Epithelial cell of proximal tubule (primary cell): ENCODE data around the gene CTH. TPM values are rescaled to one million over a fixed set of nuclear protein-coding genes. Genes with fewer than 3 reads are reported as not detected.
A peak's percentile ranks its signal among the peaks of the same experiment; 100 is the strongest.
"Not testable (repeated sequence)": the region's sequence is repeated elsewhere in the genome, so short reads cannot be mapped to it uniquely, and the experiment has no call there.

ENCODE experiments used
- DNase-seq: peaks from one replicate; pipeline ENCODE4 v3.0.0-alpha.2; 2011; ENCODE audit warnings: low read depth
- H3K4me3 ChIP-seq: 2 replicates; pipeline ENCODE4 v1.5.1; 2011; ENCODE audit warnings: low read depth, mild to moderate bottlenecking, low read length
- total RNA-seq: library from RNA; depleted of rRNA; stranded (reverse); fragments of >200 nt; gene quantifications from 2 replicates; pipeline ENCODE4 v1.2.3, GENCODE V29; 2015
- TF ChIP-seq, protein P1 (sequence below): conservative IDR thresholded peaks from 2 replicates; pipeline ENCODE4 v1.5.1; 2012; ENCODE audit warnings: low read depth, mild to moderate bottlenecking, low read length

The CTH gene
- total RNA-seq, result 2.8 and 3.7 TPM in 2 replicates

DNA sequence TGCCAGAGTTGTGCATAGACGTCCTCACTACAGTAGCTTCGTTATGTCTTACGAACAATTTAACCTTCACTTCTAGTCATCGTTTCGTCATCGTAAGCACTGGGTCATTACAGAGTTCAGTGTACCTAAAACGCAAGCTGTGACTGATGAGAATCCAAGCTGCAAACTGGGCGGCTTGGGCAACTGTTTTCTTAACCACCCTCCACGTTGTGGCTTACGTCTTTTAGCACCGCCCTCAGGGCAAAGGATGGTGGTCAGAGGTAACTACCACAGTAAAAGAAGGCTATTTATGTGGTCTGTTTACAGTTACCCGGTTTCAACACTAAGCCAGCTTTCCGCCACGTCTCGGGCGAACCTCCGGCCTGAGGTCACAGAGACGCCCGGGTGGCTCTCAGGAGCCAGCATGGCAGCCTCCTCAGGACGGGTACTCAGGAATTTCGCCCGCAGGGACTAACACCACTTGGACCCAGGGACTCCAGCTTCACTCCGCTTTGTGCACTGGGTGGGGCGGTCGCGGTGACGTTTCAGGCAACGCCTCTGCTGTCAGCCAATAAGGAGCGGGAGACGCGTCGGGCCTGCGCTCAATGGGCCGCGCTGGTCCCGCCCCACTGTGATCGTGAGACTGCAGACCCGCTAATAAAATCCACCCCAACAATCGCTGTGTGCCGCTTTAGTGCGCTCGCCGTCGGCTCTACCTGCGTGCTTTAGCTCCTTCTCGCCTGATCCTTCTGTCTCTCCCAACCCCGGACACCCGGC lies at the start of gene CTH:
CTH (plus strand) TSS at position 665 of the 756 bp plus-strand sequence. CDS start 148 bp downstream, outside the sequence.
- H3K4me3 ChIP-seq, result peak within 1 kb of the TSS; percentile 79
- TF ChIP-seq, protein P1, sequence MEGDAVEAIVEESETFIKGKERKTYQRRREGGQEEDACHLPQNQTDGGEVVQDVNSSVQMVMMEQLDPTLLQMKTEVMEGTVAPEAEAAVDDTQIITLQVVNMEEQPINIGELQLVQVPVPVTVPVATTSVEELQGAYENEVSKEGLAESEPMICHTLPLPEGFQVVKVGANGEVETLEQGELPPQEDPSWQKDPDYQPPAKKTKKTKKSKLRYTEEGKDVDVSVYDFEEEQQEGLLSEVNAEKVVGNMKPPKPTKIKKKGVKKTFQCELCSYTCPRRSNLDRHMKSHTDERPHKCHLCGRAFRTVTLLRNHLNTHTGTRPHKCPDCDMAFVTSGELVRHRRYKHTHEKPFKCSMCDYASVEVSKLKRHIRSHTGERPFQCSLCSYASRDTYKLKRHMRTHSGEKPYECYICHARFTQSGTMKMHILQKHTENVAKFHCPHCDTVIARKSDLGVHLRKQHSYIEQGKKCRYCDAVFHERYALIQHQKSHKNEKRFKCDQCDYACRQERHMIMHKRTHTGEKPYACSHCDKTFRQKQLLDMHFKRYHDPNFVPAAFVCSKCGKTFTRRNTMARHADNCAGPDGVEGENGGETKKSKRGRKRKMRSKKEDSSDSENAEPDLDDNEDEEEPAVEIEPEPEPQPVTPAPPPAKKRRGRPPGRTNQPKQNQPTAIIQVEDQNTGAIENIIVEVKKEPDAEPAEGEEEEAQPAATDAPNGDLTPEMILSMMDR, result no peak
- peak; percentile 89 for DNase-seq

DNA sequence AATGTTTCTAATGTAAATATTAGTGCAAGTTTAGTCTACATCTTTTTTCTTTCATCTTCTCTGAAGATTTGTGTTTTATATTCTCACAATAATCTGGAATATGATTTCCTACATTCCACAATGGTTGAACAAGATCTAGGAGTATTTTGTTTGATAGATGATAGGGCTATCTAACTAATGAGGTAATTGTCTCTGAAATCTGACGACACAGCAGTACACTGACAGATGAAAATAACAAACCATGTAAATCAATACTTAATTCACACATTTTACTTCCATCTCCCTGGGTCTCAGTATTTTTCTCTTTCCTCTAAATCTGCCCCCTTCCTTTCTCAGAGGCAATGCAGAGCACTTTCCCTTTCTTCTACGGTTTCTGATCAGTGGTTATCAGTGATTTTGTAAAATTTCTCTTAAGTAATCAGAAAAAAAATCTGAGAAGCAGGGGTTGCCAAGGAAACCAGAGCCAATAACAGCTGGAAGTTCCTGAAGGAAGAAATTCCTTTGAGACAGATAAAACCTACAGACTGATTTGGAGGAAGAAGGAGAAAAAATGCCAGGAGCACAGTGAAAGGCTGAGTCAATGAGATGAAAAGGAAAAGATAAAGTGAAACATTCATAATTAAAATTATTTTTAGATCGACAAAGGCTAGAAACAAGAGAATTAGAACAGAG lies 49.2 kb upstream of the CTH start:
- TF ChIP-seq, protein P1, result no peak
- DNase-seq, result no peak
- no peak overlapping the region for H3K4me3 ChIP-seq

DNA sequence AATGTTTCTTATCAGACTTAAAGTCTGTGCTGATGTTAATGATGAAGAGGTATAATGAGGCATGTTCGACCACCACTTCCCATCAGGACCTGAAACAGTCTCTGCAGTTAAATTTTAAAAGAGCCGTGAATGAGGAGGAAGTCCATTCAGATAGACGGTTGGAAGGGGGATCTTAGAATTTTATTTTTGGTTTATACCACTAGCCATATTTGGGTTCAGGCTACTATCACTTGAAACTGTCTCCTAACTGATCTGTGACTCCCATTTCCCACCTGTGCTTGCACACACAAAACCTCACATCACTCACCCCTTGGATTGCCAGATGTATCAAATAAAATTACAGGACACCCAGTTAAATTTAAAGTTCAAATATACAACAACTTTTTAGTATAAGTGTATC lies 46.6 kb upstream of the CTH start:
- H3K4me3 ChIP-seq, result no peak overlapping the region
- TF ChIP-seq, protein P1, result no peak
- DNase-seq, result no peak

DNA sequence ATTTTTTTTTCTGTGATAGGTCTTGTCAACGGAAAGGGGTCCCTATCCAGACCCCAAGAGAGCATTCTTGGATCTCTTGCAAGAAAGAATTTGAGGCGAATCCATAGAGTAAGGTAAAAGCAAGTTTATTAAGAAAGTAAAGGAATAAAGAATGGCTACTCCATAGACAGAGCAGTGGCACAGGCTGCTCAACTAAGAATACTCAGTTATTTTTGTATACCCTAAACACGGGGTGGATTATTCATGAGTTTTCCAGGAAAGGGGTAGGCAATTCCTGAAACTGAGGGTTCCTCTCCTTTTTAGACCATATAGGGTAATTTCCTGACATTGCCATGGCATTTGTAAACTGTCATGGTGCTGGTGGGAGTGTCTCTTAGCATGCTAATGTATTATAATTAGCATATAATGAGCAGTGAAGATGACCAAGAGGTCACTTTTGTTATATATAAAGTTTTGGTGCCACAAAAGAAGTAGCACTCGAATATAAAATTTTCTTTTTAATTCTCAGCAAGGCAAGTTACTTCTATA lies 44.6 kb upstream of the CTH start:
- not testable (repeated sequence) for DNase-seq, H3K4me3 ChIP-seq

DNA sequence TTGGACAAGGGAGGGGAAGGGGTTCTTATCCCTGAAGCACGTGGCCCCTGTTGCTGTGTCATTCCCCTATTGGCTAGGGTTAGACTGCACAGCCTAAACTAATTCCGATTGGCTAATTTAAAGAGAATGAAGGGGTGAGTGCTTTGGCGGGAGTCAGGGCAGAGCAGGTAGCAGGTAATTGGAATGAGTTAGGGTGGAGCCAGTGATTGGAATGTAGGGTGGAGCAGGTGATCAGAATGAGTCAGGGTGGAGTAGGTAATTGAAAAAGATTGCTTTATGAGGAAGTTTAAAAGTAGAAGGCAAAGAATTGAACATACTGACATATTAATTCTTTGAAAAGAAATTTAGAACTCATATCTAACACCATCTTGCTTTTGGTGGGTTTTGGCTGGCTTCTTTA lies 44.1 kb upstream of the CTH start:
- DNase-seq, result not testable (repeated sequence)

DNA sequence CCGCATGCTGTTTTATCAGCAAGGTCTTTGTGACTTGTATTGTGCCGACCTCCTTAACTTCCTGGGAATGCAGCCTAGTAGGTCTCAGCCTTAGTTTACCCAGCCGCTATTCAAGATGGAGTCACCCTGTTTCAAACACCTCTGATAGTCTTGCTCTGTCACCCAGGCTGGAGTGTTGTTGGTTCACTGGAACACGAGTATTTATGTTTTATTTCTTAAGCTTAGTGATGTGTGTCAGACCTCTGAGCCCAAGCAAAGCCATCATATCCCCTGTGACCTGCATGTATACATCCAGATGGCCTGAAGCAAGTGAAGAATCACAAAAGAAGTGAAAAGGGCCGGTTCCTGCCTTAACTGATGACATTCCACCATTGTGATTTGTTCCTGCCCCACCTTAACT lies 43.7 kb upstream of the CTH start:
- not testable (repeated sequence) for DNase-seq, H3K4me3 ChIP-seq

More for the DNA sequence above, 44.1 kb upstream of the CTH start:
- H3K4me3 ChIP-seq, result not testable (repeated sequence)

DNA sequence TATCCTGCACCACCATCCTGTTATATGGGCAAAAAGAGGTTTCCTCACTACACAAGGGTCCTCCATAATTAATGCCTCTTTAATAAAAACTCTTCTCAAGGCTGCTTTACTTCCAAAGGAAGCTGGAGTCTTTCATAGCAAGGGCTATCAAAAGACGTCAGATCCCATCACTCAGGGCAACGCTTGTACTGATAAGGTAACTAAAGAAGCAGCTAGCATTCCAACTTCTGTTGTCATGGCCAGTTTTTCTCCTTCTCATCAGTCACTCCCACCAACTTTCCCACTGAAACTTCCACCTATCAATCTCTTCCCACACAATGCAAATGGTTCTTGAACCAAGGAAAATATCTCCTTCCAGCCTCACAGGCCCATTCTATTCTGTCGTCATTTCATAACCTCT lies 39.5 kb upstream of the CTH start:
- not testable (repeated sequence) for H3K4me3 ChIP-seq, DNase-seq

DNA sequence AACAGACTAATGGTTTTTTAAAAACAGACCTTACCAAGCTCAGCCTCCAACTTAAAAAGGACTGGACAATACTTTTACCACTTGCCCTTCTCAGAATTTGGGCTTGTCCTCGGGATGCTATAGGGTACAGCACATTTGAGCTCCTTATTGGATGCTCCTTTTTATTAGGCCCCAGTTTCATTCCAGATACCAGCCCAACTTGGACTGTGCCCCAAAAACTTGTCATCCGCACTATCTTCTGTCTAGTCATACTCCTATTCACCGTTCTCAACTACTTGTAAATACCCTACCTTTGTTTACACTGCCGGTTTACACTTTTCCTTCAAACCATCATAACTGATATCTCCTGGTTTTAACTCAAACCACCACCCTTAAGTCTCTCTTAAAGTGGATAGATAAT lies 38.6 kb upstream of the CTH start:
- no peak overlapping the region for H3K4me3 ChIP-seq
- TF ChIP-seq, protein P1, result no peak
- no peak for DNase-seq

DNA sequence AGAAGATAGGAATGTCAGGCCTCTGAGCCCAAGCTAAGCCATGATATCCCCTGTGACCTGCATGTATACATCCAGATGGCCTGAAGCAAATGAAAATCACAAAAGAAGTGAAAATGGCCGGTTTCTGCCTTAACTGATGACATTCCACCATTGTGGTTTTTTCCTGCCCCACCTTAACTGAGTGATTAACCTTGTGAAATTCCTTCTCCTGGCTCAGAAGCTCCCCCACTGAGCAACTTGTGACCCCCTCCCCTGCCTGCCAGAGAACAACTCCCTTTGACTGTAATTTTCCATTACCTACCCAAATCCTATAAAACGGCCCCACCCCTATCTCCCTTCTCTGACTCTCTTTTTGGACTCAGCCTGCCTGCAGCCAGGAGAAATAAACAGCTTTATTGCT lies 37.5 kb upstream of the CTH start:
- not testable (repeated sequence) for H3K4me3 ChIP-seq, DNase-seq
